NCI-H2171 (cell line): ENCODE data around the gene VNN1.
"Not testable (repeated sequence)": the region's sequence is repeated elsewhere in the genome, so short reads cannot be mapped to it uniquely, and the experiment has no call there.

Experiments
- DNase-seq: peaks from one replicate; lab custom pipeline; 2025; lab: John Stamatoyannopoulos, UW

VNN1 gene

GRCh38 chr6:132669690-132670291 is 44.1 kb downstream of the VNN1 start:
- peak; percentile 5 for DNase-seq

DNA sequence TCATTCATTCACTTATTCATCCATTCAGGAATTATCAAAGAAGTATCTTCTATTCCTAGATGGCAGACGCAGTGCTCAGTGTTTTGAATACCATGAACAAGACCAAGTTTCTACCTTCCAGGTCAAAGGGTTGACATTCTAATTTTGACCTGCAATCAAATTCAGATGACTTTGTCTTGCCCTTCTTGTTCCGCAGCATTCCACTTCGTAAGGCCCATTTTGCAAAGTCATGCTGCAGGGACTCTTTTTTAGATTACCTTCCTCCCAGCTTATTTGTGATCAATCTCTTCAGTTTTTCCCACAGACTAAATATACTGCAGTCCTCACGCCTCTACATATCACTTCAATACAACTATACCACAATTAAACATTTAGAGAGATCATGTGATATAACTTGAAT is 47.7 kb downstream of the VNN1 start:
- no peak for DNase-seq

GRCh38 chr6:132664309-132665034 is 49.4 kb downstream of the VNN1 start:
- no peak for DNase-seq

GRCh38 chr6:132663661-132664060 is 50.2 kb downstream of the VNN1 start:
- no peak for DNase-seq

- DNase-seq: no peak
Observed at GRCh38 chr6:132661906-132662305, 51.9 kb downstream of the VNN1 start.

DNA sequence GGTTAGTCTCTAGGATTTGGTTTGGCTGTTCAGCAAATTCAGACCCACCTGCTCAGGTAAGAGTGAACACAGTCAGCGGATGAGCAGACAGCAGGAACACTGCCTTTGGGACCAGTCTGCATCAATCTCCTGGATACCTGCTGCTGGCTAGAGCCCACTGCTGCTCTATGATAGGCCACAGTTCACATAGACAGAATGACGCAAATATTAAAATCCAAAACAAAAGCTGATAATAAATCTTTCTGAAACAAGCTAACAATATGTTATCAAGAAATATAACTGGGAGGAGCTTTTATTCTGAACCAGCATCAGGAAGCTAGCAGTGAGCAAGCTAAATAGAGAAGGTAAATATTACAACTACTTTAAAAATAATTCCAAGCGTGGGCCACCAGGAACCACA is 54.8 kb downstream of the VNN1 start, which contains the start of gene TAAR1:
TSS of gene TAAR1 (minus strand) at position 101 of the 400 bp plus-strand sequence. CDS start 13,179 bp downstream, outside the sequence.
- DNase-seq: no peak

- no peak for DNase-seq
Observed at GRCh38 chr6:132651062-132651461, 62.8 kb downstream of the VNN1 start.

DNA sequence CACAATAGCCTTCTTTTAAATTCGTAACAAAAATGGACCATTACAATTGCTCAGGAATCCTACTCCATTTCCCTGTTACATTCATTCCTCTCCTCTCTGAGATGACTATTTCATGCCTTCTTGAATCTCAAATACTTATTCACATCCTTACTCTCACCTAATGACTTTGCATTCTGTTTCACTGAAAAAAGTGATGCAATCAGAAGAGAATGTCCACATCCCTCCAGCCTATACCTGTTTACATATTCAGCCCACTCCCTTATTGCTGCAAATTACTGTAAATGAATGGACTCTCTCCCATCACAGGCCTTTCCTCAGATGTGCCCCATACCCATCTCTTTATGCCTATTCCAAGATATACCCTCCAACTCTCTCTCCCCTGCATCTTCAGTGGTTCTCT is 63.4 kb downstream of the VNN1 start:
- DNase-seq: no peak

DNA sequence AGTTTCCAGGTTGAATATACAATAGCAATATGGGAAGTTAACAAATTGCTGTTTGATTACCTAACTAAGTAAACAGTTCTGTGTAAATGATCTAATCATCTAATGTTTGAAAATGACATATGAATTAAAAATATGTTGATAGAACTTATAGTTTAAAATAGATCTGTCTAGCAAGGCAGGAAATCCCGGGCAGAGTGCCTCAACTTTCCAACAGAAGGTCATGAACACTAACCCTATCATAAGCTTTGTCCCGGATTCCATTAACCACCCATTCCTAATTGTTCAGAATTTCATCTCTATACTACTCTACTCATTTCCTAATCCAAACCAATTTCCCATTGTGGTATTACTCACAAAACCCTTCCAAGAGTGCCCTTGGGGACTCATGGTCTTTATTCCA is 65.0 kb downstream of the VNN1 start:
- DNase-seq: no peak

DNA sequence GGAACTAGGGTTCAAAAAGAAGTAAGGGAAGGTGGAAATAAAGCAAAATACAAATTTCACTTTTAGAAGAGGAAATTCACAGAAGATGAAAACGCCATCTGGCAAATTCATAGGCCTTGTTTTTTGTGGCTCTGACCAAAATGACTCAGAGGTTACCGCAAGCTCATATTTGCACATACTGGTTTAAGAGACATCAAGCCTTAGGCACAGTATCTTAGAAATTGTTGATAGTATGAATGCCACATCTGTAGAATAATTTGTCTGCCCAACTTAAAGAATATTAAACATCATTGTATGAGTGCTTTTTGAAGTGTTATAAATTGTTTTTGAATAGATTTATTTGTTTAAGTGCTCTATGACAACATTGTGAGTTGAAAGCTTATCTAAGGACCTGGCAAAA is 65.5 kb downstream of the VNN1 start:
- no peak for DNase-seq

- DNase-seq: no peak
Observed at GRCh38 chr6:132643547-132643946, 70.3 kb downstream of the VNN1 start.

DNA sequence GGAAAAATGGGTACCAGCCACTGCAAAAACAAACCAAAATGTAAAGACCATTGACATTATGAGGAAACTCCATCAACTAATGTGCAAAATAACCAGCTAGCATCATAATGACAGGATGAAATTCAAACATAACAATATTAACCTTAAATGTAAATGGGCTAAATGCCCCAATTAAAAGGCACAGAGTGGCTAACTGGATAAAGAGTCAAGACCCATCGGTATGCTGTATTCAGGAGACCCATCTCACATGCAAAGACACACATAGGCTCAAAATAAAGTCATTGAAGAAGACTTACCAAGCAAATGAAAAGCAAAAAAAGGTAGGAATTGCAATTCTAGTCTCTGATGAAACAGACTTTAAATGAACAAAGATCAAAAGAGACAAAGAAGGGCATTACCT is 76.7 kb downstream of the VNN1 start:
- DNase-seq: not testable (repeated sequence)

DNA sequence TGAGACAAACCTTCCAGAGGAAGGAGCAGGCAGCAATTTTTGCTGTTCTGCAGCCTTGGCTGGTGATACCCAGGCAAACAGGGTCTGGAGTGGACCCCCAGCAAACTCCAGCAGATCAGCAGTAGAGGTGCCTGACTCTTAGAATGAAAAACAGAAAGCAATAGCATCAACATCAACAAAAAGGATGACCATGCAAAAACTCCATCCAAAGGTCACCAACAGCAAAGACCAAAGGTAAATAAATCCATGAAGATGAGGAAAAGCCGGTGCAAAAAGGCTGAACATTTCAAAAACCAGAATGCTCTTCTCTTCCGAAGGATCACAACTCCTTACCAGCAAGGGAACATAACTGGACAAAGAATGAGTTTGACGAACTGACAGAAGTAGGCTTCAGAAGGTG is 77.9 kb downstream of the VNN1 start:
- DNase-seq: not testable (repeated sequence)

GRCh38 chr6:132635288-132635687 is 78.6 kb downstream of the VNN1 start:
- not testable (repeated sequence) for DNase-seq

DNA sequence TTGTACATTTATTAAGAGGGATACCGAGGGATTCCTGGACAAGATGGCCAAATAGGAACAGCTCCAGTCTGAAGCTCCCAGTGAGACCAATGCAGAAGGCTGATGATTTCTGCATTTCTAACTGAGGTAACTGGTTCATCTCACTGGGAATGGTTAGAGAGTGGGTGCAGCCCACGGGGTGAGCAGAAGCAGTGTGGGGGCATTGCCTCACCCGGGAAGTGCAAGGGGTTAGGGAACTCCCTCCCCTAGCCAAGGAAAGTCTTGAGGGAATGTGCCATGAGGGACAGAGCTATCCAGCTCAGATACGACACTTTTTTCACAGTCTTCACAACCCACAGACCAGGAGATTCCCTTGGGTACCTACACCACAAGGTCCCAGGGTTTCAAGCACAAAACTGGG is 79.1 kb downstream of the VNN1 start:
- no peak for DNase-seq

- no peak for DNase-seq
Observed at GRCh38 chr6:132633362-132633761, 80.5 kb downstream of the VNN1 start.
